Thymus (tissue), 11 donors: ENCODE measurements around the gene ALG12. TPM values are rescaled to one million over a fixed set of nuclear protein-coding genes. Genes with fewer than 3 reads are reported as not detected.
A peak's percentile ranks its signal among the peaks of the same experiment; 100 is the strongest.

Experiments
- DNase-seq, 9 donors: peaks; one replicate each; pipeline ENCODE4 v3.0.0-alpha.2; 2013; ENCODE audit warnings: low spot score in 9 of 9, low read depth in 6 of 9, missing footprints in 1 of 9
- H3K27ac ChIP-seq, 2 donors: one replicate each; pipeline ENCODE4 v1.5.1; 2013; ENCODE audit warnings: control low read depth in 1 of 2, low read depth in 1 of 2, low read length in 1 of 2, mild to moderate bottlenecking in 1 of 2, moderate library complexity in 1 of 2
- H3K27me3 ChIP-seq, 2 donors: one replicate each; pipeline ENCODE4 v1.5.1; 2013; ENCODE audit warnings: low read length in 1 of 2; ENCODE audit not compliant: control insufficient read depth in 2 of 2, insufficient read depth in 1 of 2
- H3K36me3 ChIP-seq, 2 donors: one replicate each; pipeline ENCODE4 v1.5.1; 2013; ENCODE audit warnings: low read length in 1 of 2, mild to moderate bottlenecking in 1 of 2, moderate library complexity in 1 of 2; ENCODE audit not compliant: control insufficient read depth in 2 of 2, insufficient read depth in 2 of 2
- H3K4me1 ChIP-seq, 2 donors: one replicate each; pipeline ENCODE4 v1.5.1; 2013; ENCODE audit warnings: low read length in 2 of 2; ENCODE audit not compliant: control insufficient read depth in 2 of 2, insufficient read depth in 2 of 2
- H3K4me3 ChIP-seq, 2 donors: one replicate each; pipeline ENCODE4 v1.5.1; 2013; ENCODE audit warnings: low read length in 2 of 2, control low read depth in 1 of 2, mild to moderate bottlenecking in 1 of 2
- H3K9me3 ChIP-seq, 2 donors: one replicate each; pipeline ENCODE4 v1.5.1; 2013; ENCODE audit warnings: low read length in 1 of 2, mild to moderate bottlenecking in 1 of 2; ENCODE audit not compliant: control insufficient read depth in 2 of 2, insufficient read depth in 1 of 2
- WGBS: extraction: QIAGEN DNeasy Blood & Tissue Kit; methylation state at CpG from one replicate; pipeline ENCODE4 v1.1.7; 2013; 5-methylcytosine and 5-hydroxymethylcytosine counted together
- polyA plus RNA-seq: library from polyadenylated mRNA; stranded (reverse); fragments of 200-250 nt; gene quantifications from one replicate; pipeline ENCODE4 v1.2.3, GENCODE V29; 2013
- total RNA-seq: library from RNA; stranded (reverse); fragments of 120-200 nt; gene quantifications from one replicate; pipeline ENCODE4 v1.2.4, GENCODE V29; 2013
- donor health status: healthy.

ALG12 gene
- total and polyA plus RNA-seq, 2 donors = 7.6 to 9.1 TPM

DNA sequence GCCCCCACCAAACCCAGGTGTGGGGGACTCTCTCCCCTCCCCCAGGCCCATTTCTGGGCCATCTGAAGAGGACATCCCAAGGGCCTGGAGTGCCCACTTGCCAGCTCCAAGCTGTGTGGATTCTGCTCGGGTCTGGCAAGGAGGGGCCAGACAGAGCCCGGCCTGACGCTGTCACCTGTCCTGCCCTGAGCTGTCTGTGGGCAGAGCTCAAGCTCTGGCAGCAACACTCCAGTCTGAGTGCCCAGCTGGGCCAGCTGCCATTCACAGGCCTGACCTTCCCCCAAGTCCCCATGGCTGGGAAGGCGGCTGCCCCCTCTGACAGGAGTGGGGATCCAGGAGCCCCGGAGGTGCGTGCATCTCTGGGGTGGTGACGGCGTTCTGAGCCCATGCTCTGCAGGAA, 36.1 kb upstream of the ALG12 start:
- no peak overlapping the region for H3K27ac ChIP-seq
- no peak for DNase-seq
- no peaks in the 10 kb centered on the region for H3K36me3 ChIP-seq
- H3K27me3 ChIP-seq = no peaks in the 10 kb centered on the region
- H3K4me1 ChIP-seq = peaks cover under 1 to 13% of the 10 kb centered on the region in 2 donors
- no peaks in the 10 kb centered on the region for H3K9me3 ChIP-seq
- 94% methylated on average over 8 of the region's 8 CpGs for WGBS
- no peak overlapping the region for H3K4me3 ChIP-seq

DNA sequence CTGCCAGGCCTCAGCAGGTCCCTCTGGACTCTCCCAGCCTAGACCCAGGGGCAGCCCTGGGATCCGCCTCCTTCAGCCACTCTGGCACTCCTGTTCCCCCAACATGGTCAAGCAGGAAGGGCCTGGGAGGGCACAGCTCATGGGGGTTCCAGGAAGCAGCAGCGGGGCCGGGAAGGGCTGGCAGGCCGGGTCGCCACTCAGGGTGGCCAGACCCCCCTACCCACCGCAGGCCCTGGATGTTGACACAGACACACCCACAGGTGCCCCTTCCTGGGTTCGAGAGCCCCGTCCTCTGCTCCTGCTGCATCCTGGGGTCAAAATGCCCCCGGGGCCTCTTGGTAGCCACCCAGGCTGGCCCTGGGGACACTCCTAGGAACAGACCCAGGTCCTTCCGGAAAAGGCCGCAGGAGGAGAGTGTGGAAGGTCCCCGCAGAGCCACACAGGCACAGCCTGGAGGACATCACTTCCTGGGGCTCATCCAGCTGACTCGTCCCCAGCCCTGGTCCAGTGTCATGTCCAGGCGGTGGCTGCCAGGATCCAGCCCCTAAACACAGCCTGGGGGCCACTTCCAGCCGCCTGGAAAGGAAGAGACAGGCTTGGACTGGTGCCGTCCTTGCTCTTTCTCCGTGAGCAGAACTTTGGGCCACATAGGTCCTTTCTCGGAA, 35.6 kb upstream of the ALG12 start:
- H3K4me1 ChIP-seq = peaks cover 0 to 11% of the 10 kb centered on the region in 2 donors
- H3K4me3 ChIP-seq = no peak overlapping the region
- no peaks in the 10 kb centered on the region for H3K9me3 ChIP-seq
- 95% methylated on average over 18 of the region's 18 CpGs for WGBS
- H3K27ac ChIP-seq = no peak overlapping the region
- H3K27me3 ChIP-seq = no peaks in the 10 kb centered on the region
- H3K36me3 ChIP-seq = no peaks in the 10 kb centered on the region
- DNase-seq = no peak

DNA sequence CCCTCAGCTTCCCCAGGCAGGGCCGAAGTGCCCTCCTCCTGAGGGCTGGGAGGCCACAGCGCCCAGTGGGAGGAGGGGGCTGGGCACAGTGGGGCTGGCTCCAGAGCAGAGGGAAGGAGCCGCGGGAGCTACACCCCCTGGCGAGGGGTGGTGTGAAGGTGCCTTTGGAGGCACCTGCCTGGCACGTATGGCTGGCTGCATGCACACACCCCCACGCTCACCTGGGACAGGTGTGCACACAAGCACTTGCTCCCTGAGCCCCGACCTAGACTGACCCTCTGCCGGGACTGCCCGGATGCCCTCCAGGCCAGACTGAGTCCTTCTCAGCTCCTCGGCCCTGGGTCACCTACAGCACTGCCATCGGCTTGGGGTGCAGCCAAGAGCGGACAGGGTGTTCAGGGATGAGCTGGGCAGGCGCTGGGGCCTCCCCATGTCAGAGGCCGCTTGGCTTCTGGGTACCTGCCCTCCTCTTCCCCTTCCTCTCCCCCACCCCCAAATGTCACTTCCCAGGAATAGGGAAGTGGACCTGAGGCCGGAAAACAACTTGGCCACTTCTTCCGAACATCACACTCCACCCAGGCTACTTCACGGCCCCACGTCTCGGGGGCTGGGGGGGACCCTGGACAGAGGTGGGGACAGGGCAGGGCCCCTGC, 34.9 kb upstream of the ALG12 start:
- peaks cover 0 to 11% of the 10 kb centered on the region in 2 donors for H3K4me1 ChIP-seq
- 90% methylated on average over 20 of the region's 20 CpGs for WGBS

DNA sequence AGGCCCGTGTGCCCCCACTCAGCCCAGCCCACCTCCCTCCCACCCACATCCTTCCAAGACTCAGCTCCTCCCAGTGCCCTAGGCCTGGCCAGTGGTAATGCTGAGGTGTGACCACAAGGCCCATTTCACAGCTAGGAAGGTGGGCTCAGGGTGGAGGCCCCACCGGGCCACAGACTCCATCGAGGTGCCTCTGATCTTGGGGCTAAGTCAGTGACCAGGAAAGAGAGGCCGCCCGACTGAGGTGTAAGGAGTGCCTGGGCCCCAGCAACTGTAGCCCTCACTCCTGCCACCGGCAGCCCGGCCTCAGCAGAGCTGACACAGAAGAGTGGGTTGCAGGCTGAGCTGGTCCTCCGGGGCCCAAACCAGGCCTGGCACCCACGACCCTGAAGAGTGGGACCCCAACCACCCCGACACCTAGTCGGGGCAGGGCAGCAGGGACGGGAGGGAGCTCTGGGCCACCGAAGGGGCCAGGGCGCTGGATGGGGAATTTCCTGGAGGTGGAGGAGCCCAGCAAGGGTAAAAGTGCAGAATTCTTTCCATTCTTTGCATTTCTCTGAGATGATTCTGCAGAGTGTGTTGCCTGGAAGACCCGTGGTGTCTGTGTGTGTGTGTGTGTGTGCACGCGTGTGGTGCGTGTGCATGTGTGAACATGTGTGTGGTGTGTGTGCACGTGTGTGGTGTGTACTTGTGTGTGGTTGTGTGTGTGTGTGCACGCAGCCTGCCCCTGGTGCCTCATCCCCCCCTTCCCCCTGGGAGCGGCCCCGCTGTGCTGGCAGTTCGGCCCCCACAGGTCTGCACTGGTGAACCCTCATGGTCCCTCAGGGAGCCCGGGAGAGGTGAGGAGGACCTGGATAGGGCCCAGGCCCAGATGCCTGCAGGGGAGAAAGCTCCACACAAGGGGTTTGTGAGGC, 34.0 kb upstream of the ALG12 start:
- 94% methylated on average over 24 of the region's 24 CpGs for WGBS
- H3K4me3 ChIP-seq = no peak overlapping the region
- no peaks in the 10 kb centered on the region for H3K27me3 ChIP-seq
- peaks cover 0 to 11% of the 10 kb centered on the region in 2 donors for H3K4me1 ChIP-seq
- DNase-seq = no peak
- H3K36me3 ChIP-seq = no peaks in the 10 kb centered on the region
- peak overlapping the region; percentile 32 to 66 for H3K27ac ChIP-seq
- H3K9me3 ChIP-seq = no peaks in the 10 kb centered on the region

More for the DNA sequence above, 34.9 kb upstream of the ALG12 start:
- Histone ChIP-seq H3K9me3 (no peaks in the 10 kb centered on the region), H3K27ac (no peak overlapping the region), H3K4me3 (no peak overlapping the region), H3K36me3 (no peaks in the 10 kb centered on the region), H3K27me3 (no peaks in the 10 kb centered on the region)
- DNase-seq = no peak

DNA sequence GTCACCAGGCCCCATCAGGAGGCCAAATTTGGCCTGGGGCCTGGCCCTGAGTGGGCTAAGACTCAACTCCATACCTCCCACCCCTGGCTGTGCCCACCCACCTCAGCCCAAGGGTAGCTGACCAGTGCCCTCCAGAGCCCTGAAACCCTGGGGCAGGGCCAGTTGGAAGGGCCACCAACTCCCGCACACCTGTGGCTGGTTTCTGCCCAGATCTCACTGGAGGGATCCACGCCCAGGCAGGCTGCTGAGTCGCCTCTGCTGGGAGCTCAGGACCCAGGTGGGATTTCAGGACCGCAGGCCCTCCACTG, 33.4 kb upstream of the ALG12 start:
- no peaks in the 10 kb centered on the region for H3K27me3 ChIP-seq
- no peak for DNase-seq
- H3K36me3 ChIP-seq = no peaks in the 10 kb centered on the region
- 90% methylated on average over 4 of the region's 4 CpGs for WGBS
- H3K27ac ChIP-seq = peak overlapping the region in 1 of 2 donors; percentile 66
- H3K9me3 ChIP-seq = no peaks in the 10 kb centered on the region
- H3K4me1 ChIP-seq = peaks cover 0 to 11% of the 10 kb centered on the region in 2 donors
- H3K4me3 ChIP-seq = no peak overlapping the region

DNA sequence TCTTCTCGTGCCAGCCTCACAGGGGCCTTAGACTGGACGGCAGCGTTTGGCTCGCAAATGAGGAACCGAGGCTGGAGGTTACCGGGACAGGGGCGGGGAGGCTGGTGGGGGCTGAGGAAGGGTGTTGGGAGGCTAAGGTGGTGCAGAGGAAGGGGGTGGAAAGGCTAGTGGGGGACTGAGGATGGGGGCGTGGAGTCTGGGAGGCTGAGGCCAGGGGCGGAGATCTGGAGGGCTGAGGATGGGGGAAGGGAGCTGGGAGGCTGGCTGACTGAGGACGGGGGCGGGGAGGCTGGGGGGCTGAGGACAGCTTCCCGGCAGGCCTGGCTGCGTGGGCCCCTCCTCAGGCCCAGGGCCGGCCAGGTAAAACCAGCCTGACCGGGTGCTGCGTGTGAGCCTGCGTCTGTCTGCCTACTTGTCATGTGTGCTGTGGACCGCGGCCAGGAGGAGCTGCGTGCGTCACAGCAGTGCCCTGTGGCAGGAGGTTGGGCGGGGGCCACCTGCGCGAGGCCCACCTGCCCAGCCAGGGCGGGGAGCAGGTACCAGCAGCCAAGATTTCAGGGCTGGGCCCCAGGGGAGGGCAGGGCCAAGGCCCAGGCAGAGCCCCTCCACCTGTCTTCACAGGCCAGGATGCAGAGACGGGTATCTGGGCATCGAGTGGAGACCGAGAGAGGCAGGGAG, 32.9 kb upstream of the ALG12 start:
- Histone ChIP-seq H3K4me1 (peaks cover 0 to 11% of the 10 kb centered on the region in 2 donors), H3K27me3 (no peaks in the 10 kb centered on the region), H3K36me3 (no peaks in the 10 kb centered on the region), H3K27ac (peak overlapping the region in 1 of 2 donors; percentile 74), H3K4me3 (no peak overlapping the region), H3K9me3 (no peaks in the 10 kb centered on the region)
- no peak for DNase-seq
- 95% methylated on average over 28 of the region's 28 CpGs for WGBS

DNA sequence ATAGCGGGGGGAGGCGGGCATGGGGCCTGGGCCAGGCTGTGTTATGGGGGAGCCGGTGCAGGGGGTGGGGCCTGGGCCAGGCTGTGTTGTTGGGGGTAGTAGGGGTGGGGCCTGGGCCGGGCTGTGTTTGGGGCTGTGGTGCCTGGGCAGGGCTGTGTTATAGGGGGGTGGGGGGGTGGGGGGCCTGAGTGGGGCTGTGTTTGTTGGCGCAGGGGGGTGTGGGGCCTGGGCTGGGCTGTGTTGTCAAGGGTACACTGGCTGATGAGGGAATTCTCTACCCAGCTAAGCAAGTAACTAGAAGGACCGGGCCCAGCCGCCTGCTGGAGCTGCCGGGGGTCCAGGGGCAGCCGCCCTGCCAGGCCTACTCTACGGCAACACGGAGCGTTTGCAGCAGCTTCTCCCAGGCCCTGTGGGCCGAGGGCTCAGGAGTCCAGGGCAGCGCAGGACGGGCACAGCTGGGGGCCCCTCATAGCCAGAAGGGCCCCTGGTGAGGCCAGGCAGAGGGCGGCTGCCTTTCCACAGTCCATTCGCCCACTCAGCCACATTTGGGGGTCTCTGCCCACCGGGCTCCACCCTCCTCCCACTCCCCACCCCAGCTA, 32.3 kb upstream of the ALG12 start:
- peak overlapping the region in 1 of 2 donors; percentile 74 for H3K27ac ChIP-seq
- 94% methylated on average over 18 of the region's 18 CpGs for WGBS
- peaks cover 0 to 15% of the 10 kb centered on the region in 2 donors for H3K4me1 ChIP-seq
- no peaks in the 10 kb centered on the region for H3K27me3 ChIP-seq
- no peak overlapping the region for H3K4me3 ChIP-seq
- DNase-seq = no peak
- no peaks in the 10 kb centered on the region for H3K9me3 ChIP-seq
- no peaks in the 10 kb centered on the region for H3K36me3 ChIP-seq

DNA sequence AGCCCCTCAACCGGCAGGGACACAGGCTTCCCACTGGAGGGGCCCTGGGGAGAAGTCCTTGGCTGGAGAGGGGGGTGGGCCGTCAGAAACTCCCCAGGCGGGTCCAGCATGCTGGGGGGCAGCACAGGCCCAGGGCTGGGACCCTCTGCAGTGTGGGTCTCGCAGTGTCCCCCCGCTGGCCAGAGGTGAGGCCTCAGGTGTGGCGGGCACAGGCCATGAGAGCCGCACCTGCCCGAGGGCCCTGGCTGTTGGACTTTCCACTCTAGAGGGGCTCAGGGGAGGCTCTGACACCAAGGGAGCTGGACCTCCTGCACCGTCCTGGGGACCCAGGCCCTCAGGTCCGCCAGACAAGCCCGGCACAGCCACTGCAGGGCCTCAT, 31.7 kb upstream of the ALG12 start:
- Histone ChIP-seq H3K36me3 (no peaks in the 10 kb centered on the region), H3K4me3 (no peak overlapping the region), H3K27ac (no peak overlapping the region), H3K27me3 (no peaks in the 10 kb centered on the region), H3K9me3 (no peaks in the 10 kb centered on the region), H3K4me1 (peaks cover 0 to 11% of the 10 kb centered on the region in 2 donors)
- WGBS = 97% methylated on average over 11 of the region's 11 CpGs
- no peak for DNase-seq
